K562 (cell line): ENCODE results near the gene CHD2. TPM values are rescaled to one million over a fixed set of nuclear protein-coding genes. Genes with fewer than 3 reads are reported as not detected.

ENCODE experiments used
- ATAC-seq: fragments of 200-7000 bp; cut with Tn5 transposase; 3 replicates; pipeline ENCODE4 v1.9.1; 2020; ENCODE audit warnings: moderate library complexity
- BruUV-seq: library from RNA; stranded (reverse); fragments of 400-500 nt; replicated peaks from 2 replicates; lab custom pipeline; 2021; lab: Mats Ljungman, UMichigan
- CTCF ChIA-PET: fragments of 300-600 bp; formaldehyde crosslinking; extraction: SDS; loops from one replicate; lab custom pipeline; 2021; ENCODE audit warnings: low intra/inter-chr PET ratio; lab: Yijun Ruan, JAX
- POLR2A ChIA-PET: fragments of 300-600, 350-650 bp; sonication (Branson Sonifier 250); formaldehyde crosslinking; extraction: SDS; loops from one replicate; lab custom pipeline; 2021; ENCODE audit warnings: antibody characterized with exemption, inconsistent platforms; lab: Yijun Ruan, JAX
- DNase-seq, 4 experiments: peaks; one replicate each; pipeline versions ENCODE4 v3.0.0 to v3.0.0-alpha.2; 2011 to 2018; ENCODE audit warnings: low spot score in 3 of 4, mixed read lengths in 3 of 4; ENCODE audit errors: extremely low read depth in 1 of 4
- FAIRE-seq: peaks from 2 replicates; lab custom pipeline; 2011; peaks lifted over from hg19 to GRCh38; lab: Jason Lieb, UNC
- H2AFZ ChIP-seq: 2 replicates; pipeline ENCODE4 v1.6.0; 2011; ENCODE audit warnings: low read depth, low read length, control low read depth, inconsistent platforms
- H3K27ac ChIP-seq: fragments of 200-600 bp; 3 replicates; pipeline ENCODE4 v1.8.0; 2011; ENCODE audit warnings: low read depth, mild to moderate bottlenecking, control low read depth, inconsistent platforms, low read length, moderate library complexity, mixed read lengths; ENCODE audit errors: extremely low read depth
- H3K27me3 ChIP-seq, 2 experiments: fragments of 300-600 bp in 1 of 2; 2 replicates in 1 of 2; 3 replicates in 1 of 2; pipeline versions ENCODE4 v1.6.0 to v1.8.0; 2011; ENCODE audit warnings: inconsistent platforms in 2 of 2, low read length in 2 of 2, mild to moderate bottlenecking in 1 of 2, mixed read lengths in 1 of 2, moderate library complexity in 1 of 2; ENCODE audit not compliant: control insufficient read depth in 2 of 2, insufficient read depth in 2 of 2
- H3K36me3 ChIP-seq: fragments of 300-600 bp; 3 replicates; pipeline ENCODE4 v1.8.0; 2011; ENCODE audit warnings: mild to moderate bottlenecking, low read length, inconsistent platforms; ENCODE audit not compliant: control insufficient read depth, insufficient read depth
- H3K4me1 ChIP-seq, 2 experiments: fragments of 200-600 bp in 1 of 2; replicated peaks in 1 of 2; 2 replicates in 1 of 2; 3 replicates in 1 of 2; pipeline versions ENCODE4 v1.5.1 to v1.8.0; 2011; ENCODE audit warnings: inconsistent platforms in 2 of 2, low read length in 2 of 2, mild to moderate bottlenecking in 1 of 2, mixed read lengths in 1 of 2, moderate library complexity in 1 of 2; ENCODE audit not compliant: control insufficient read depth in 2 of 2, insufficient read depth in 2 of 2
- H3K4me2 ChIP-seq: 2 replicates; pipeline ENCODE4 v1.6.1; 2011; ENCODE audit warnings: low read length, control low read depth, inconsistent platforms, mixed read lengths; ENCODE audit not compliant: insufficient read depth
- H3K4me3 ChIP-seq: fragments of 200-600 bp; sonication (generic), shearing (Covaris generic); 2 replicates; pipeline ENCODE4 v1.5.1; 2016; ENCODE audit warnings: control low read depth, inconsistent platforms
- H3K79me2 ChIP-seq: fragments of 200-600 bp; 3 replicates; pipeline ENCODE4 v1.8.0; 2011; ENCODE audit warnings: low read length, inconsistent platforms; ENCODE audit not compliant: control insufficient read depth, insufficient read depth
- H3K9ac ChIP-seq, 2 experiments: 2 replicates each; pipeline versions ENCODE4 v1.6.0 to v1.6.1; 2011; ENCODE audit warnings: low read depth in 2 of 2, low read length in 2 of 2, control low read depth in 1 of 2, inconsistent platforms in 1 of 2, mild to moderate bottlenecking in 1 of 2, mixed read lengths in 1 of 2; ENCODE audit not compliant: insufficient read depth in 1 of 2
- H3K9me1 ChIP-seq: one replicate; pipeline ENCODE4 v1.6.0; 2011; ENCODE audit warnings: inconsistent platforms, mild to moderate bottlenecking, low read length, moderate library complexity; ENCODE audit not compliant: control insufficient read depth, insufficient read depth
- H3K9me3 ChIP-seq: replicated peaks from 2 replicates; pipeline ENCODE4 v1.5.1; 2011; ENCODE audit warnings: low read depth, low read length, inconsistent platforms; ENCODE audit not compliant: control insufficient read depth, insufficient read depth
- H4K20me1 ChIP-seq: replicated peaks from 2 replicates; pipeline ENCODE4 v1.6.1; 2011; ENCODE audit warnings: low read length, inconsistent platforms, mixed read lengths; ENCODE audit not compliant: control insufficient read depth, insufficient read depth
- ARHGAP35 ChIP-seq: fragments of 450-650 bp; IDR thresholded peaks from 2 replicates; pipeline ENCODE4 v1.6.1; 2018; ENCODE audit not compliant: partially characterized antibody
- DACH1 ChIP-seq: fragments of 450-650 bp; IDR thresholded peaks from 2 replicates; pipeline ENCODE4 v1.6.1; 2018; ENCODE audit not compliant: partially characterized antibody
- ID3 ChIP-seq, 2 experiments: fragments of 250-450 bp in 1 of 2; fragments of 450-650 bp in 1 of 2; sonication (Bioruptor Pico) in 1 of 2; IDR thresholded peaks; 2 replicates each; pipeline versions ENCODE4 v1.6.1 to v1.8.0; 2016 to 2021; ENCODE audit warnings: mild to moderate bottlenecking in 2 of 2, moderate library complexity in 2 of 2, missing compliant biosample characterization in 1 of 2, missing genetic modification characterization in 1 of 2
- NFATC3 ChIP-seq: fragments of 450-650 bp; IDR thresholded peaks from 2 replicates; pipeline ENCODE4 v1.6.1; 2017; ENCODE audit warnings: mild to moderate bottlenecking
- NRF1 ChIP-seq, 2 experiments: fragments of 450-650 bp; IDR thresholded peaks in 1 of 2; conservative IDR thresholded peaks in 1 of 2; 2 replicates each; pipeline ENCODE4 v1.6.1; 2014; ENCODE audit warnings: mild to moderate bottlenecking in 2 of 2
- PHF21A ChIP-seq: fragments of 450-650 bp; IDR thresholded peaks from 2 replicates; pipeline ENCODE4 v1.6.1; 2017; ENCODE audit warnings: low read depth, borderline replicate concordance
- SAFB ChIP-seq: fragments of 200-400 bp; formaldehyde crosslinking; IDR thresholded peaks from 2 replicates; pipeline ENCODE4 v1.6.1; 2017; ENCODE audit warnings: low read depth, low read length, borderline replicate concordance
- SNRNP70 ChIP-seq: fragments of 200-400 bp; formaldehyde crosslinking; optimal IDR thresholded peaks from 2 replicates; pipeline ENCODE3; 2017; ENCODE audit warnings: low read depth, low read length
- SUPT5H ChIP-seq: fragments of 450-650 bp; IDR thresholded peaks from 2 replicates; pipeline ENCODE4 v1.6.1; 2016
- ZNF184 ChIP-seq: sonication (generic); formaldehyde crosslinking; IDR thresholded peaks from 2 replicates; pipeline ENCODE4 v1.5.0; 2020; ENCODE audit warnings: missing genetic modification reagents
- ZNF212 ChIP-seq: fragments of 450-650 bp; formaldehyde crosslinking; IDR thresholded peaks from 2 replicates; pipeline ENCODE4 v1.4.0; 2020; ENCODE audit warnings: mild to moderate bottlenecking
- ZNF324 ChIP-seq: fragments of 250-450 bp; sonication (Bioruptor Pico); IDR thresholded peaks from 2 replicates; pipeline ENCODE4 v1.4.0; 2020; ENCODE audit warnings: mild to moderate bottlenecking
- ZNF707 ChIP-seq: fragments of 250-450 bp; sonication (Bioruptor Pico); conservative IDR thresholded peaks from 2 replicates; pipeline ENCODE4 v1.8.0; 2022; ENCODE audit warnings: inconsistent platforms, mild to moderate bottlenecking, moderate library complexity
- ZNF75A ChIP-seq: fragments of 450-650 bp; formaldehyde crosslinking; IDR thresholded peaks from 2 replicates; pipeline ENCODE4 v1.4.0; 2020; ENCODE audit warnings: mild to moderate bottlenecking
- ZNF79 ChIP-seq: fragments of 250-450 bp; sonication (Bioruptor Pico); IDR thresholded peaks from 2 replicates; pipeline ENCODE4 v1.4.0; 2020; ENCODE audit warnings: low read depth, mild to moderate bottlenecking, moderate library complexity
- WGBS: fragments of 100-300 bp; shearing (Covaris generic); methylation state at CpG from one replicate; pipeline ENCODE4 v1.1.6; 2016; ENCODE audit warnings: low coverage, mixed read lengths; ENCODE audit not compliant: insufficient coverage; ENCODE audit errors: missing lambda C conversion rate; 5-methylcytosine and 5-hydroxymethylcytosine counted together
- in situ Hi-C: fragments of 300-500 bp; cut with MboI; formaldehyde crosslinking; loops from 4 replicates; pipeline ENCODE4 v1.15.0; 2018; ENCODE audit warnings: inconsistent platforms, mixed read lengths
- intact Hi-C: fragments of 100-400 bp; cut with micrococcal nuclease; formaldehyde crosslinking; loops from 2 replicates; pipeline ENCODE4 v1.14.2; 2022
- polyA plus RNA-seq, 8 experiments: library from polyadenylated mRNA; depleted of rRNA in 4 of 8; stranded (reverse) in 5 of 8; unstranded in 3 of 8; fragments of >200 nt; fragmentation: Nextera tagmentation in 2 of 8; fragmentation: Illumina TruSeq in 1 of 8; extraction: Ambion mirVana in 2 of 8; extraction: Trizol in 1 of 8; gene quantifications; 2 replicates each; pipeline versions ENCODE4 v1.2.1 to v1.2.3, GENCODE V29; 2011 to 2014; ENCODE audit warnings: inconsistent platforms in 1 of 8, missing spikeins in 1 of 8
- total RNA-seq, 7 experiments: library from RNA; depleted of rRNA in 6 of 7; stranded (reverse); fragments of >200 nt in 6 of 7; fragmentation: Illumina TruSeq in 2 of 7; extraction: Trizol in 2 of 7; gene quantifications; 2 replicates each; pipeline versions ENCODE4 v1.2.1 to v1.2.3, GENCODE V29; 2011 to 2021; ENCODE audit warnings: low replicate concordance in 1 of 7
- TF ChIP-seq, protein P1 (sequence below): fragments of 150-350 bp; IDR thresholded peaks from 2 replicates; pipeline ENCODE4 v1.6.1; 2014; ENCODE audit warnings: low read depth, mild to moderate bottlenecking, low read length, borderline replicate concordance

CHD2 gene
- total and polyA plus RNA-seq, 9 of the 15 experiments (the other 6 are each of a cell fraction or from before 2014, with no cell fraction given), result 38.9 to 70.8 (median 56.2) TPM

DNA sequence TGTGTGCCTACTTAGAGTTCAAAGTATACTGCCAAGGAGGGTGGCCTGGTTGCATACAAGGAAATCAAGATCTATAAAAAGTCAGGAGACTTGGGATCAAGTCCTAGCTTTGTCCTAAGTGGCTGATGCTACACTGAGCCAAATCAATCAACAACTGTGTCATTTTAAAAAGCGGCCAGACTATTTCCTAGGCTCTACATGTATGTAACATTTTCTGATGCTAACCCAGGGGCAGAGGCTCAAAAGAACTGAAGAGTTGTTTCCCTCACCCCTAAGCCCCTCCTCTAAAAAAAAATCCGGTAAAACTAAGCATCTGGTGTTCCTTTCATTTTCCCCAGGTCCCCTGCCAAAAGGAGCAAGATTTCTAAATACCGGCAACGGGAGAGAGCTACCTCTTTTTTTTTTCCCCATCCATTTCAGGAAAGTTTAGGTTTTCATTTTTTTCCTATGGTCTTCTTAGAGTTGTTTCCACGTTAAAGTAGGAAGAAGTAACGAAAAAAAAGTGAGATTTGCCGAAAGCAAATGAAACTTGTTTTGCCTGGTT lies 18.8 kb upstream of the CHD2 start (continued):
- TF ChIP-seq PHF21A, result no peak
- TF ChIP-seq ZNF75A (CRISPR knock-in tag), result no peak
- TF ChIP-seq SNRNP70, result no peak
- TF ChIP-seq DACH1, result no peak
- no peak for TF ChIP-seq ZNF707 (CRISPR knock-in tag)
- TF ChIP-seq ARHGAP35, result no peak
- no peak for TF ChIP-seq ZNF324 (CRISPR knock-in tag)
- no peak for TF ChIP-seq SAFB
- no peak for TF ChIP-seq ID3 (CRISPR knock-in tag; IDR thresholded peaks at IDR 0.05)
- TF ChIP-seq ID3 (tag; IDR thresholded peaks at IDR 0.05), result no peak

GRCh38 chr15:92881802-92882696 lies 18.1 kb upstream of the CHD2 start:
- peak overlapping the region; percentile 77 for H3K4me2 ChIP-seq
- ATAC-seq (peak; percentile 88), FAIRE-seq (peak; percentile 95), DNase-seq (peak; percentile 98 to 99 (median 99))
- peaks cover 33% of the 10 kb centered on the region for H3K36me3 ChIP-seq
- no peaks in the 10 kb centered on the region for H3K9me3 ChIP-seq
- H3K9ac ChIP-seq, result peak overlapping the region; percentile 86 to 87; a peak in 3 of 4 replicates
- H3K27me3 ChIP-seq, result no peaks in the 10 kb centered on the region
- CTCF ChIA-PET, result no interaction called here
- peak overlapping the region; percentile 86 for H3K27ac ChIP-seq
- intact Hi-C loops, result loop anchor here (1.0 to 2.0 kb wide), 5 partner anchors 18 to 72 kb away; partner anchors contain the start of gene CHD2
- POLR2A ChIA-PET, result interaction anchor here (0.6 to 9.6 kb wide), 28 partner anchors 12 to 740 kb away, joined by 3 to 110 read pairs (median 6); partner anchors contain the start of gene CHD2
- BruUV-seq, result TSS peak; percentile 97
- in situ Hi-C loops, result loop anchor here (5.0 kb wide), 1 partner anchor 70 kb away; no protein-coding TSS in a partner anchor
- peaks cover 60% of the 10 kb centered on the region for H3K79me2 ChIP-seq
- peaks cover 20 to 44% of the 10 kb centered on the region in 2 experiments for H3K4me1 ChIP-seq
- peak overlapping the region; percentile 91 for H3K4me3 ChIP-seq
- 2% methylated on average over 31 of the region's 41 CpGs for WGBS
- no peaks in the 10 kb centered on the region for H4K20me1 ChIP-seq
- H2AFZ ChIP-seq, result peak overlapping the region; percentile 76
- no peaks in the 10 kb centered on the region for H3K9me1 ChIP-seq
- TF ChIP-seq, protein P1, sequence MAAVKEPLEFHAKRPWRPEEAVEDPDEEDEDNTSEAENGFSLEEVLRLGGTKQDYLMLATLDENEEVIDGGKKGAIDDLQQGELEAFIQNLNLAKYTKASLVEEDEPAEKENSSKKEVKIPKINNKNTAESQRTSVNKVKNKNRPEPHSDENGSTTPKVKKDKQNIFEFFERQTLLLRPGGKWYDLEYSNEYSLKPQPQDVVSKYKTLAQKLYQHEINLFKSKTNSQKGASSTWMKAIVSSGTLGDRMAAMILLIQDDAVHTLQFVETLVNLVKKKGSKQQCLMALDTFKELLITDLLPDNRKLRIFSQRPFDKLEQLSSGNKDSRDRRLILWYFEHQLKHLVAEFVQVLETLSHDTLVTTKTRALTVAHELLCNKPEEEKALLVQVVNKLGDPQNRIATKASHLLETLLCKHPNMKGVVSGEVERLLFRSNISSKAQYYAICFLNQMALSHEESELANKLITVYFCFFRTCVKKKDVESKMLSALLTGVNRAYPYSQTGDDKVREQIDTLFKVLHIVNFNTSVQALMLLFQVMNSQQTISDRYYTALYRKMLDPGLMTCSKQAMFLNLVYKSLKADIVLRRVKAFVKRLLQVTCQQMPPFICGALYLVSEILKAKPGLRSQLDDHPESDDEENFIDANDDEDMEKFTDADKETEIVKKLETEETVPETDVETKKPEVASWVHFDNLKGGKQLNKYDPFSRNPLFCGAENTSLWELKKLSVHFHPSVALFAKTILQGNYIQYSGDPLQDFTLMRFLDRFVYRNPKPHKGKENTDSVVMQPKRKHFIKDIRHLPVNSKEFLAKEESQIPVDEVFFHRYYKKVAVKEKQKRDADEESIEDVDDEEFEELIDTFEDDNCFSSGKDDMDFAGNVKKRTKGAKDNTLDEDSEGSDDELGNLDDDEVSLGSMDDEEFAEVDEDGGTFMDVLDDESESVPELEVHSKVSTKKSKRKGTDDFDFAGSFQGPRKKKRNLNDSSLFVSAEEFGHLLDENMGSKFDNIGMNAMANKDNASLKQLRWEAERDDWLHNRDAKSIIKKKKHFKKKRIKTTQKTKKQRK, result peak; percentile 85
- TF ChIP-seq NFATC3, result no peak
- peak; percentile 93 for TF ChIP-seq SUPT5H
- TF ChIP-seq ZNF79 (CRISPR knock-in tag), result 0 out of 2 replicates have a peak, but pooled peaks have one; percentile 11
- peak; percentile 68; the same call in 1 of the 2 replicates for TF ChIP-seq ZNF212 (CRISPR knock-in tag)
- TF ChIP-seq NRF1 (conservative IDR thresholded peaks at IDR 0.05 in 1 of 2, IDR thresholded peaks at IDR 0.05 in 1 of 2), result peak; percentile 93 to 94
- TF ChIP-seq ZNF184 (CRISPR knock-in tag), result no peak
